Fibroblast of villous mesenchyme (primary cell): ENCODE measurements around the gene GCC1. TPM values are rescaled to one million over a fixed set of nuclear protein-coding genes. Genes with fewer than 3 reads are reported as not detected.
A peak's percentile ranks its signal among the peaks of the same experiment; 100 is the strongest.

Experiments
- DNase-seq: peaks from one replicate; pipeline ENCODE4 v3.0.0-alpha.2; 2010; ENCODE audit warnings: low read depth
- H3K4me3 ChIP-seq: 2 replicates; pipeline ENCODE4 v1.5.1; 2011; ENCODE audit warnings: low read depth, mild to moderate bottlenecking, low read length
- CTCF ChIP-seq: IDR thresholded peaks from 2 replicates; pipeline ENCODE4 v1.5.1; 2012; ENCODE audit warnings: low read depth, mild to moderate bottlenecking, low read length; ENCODE audit not compliant: insufficient read depth
- total RNA-seq: library from RNA; depleted of rRNA; stranded (reverse); fragments of >200 nt; gene quantifications from 2 replicates; pipeline ENCODE4 v1.2.3, GENCODE V29; 2012

Gene GCC1
- total RNA-seq: 17.1 and 19.0 TPM in 2 replicates

- DNase-seq: peak; percentile 91
- H3K4me3 ChIP-seq: peak within 1 kb of the TSS; percentile 88
- no peak for TF ChIP-seq CTCF
These were observed at the start of gene GCC1 for GRCh38 chr7:127585044-127585953. GCC1 (minus strand) TSS chr7:127585596; CDS start chr7:127585182, 414 bp downstream.

GRCh38 chr7:127632276-127632910 is 47.0 kb upstream of the GCC1 start:
- peak; percentile 19 for DNase-seq
- no peak for TF ChIP-seq CTCF
- H3K4me3 ChIP-seq: no peak overlapping the region

- no peak for DNase-seq
- H3K4me3 ChIP-seq: no peak overlapping the region
- TF ChIP-seq CTCF: peak; percentile 47
These were observed 44.0 kb upstream of the GCC1 start for GRCh38 chr7:127629268-127629854.

GRCh38 chr7:127628445-127628844 is 43.0 kb upstream of the GCC1 start:
- peak; percentile 29 for TF ChIP-seq CTCF
- H3K4me3 ChIP-seq: no peak overlapping the region
- DNase-seq: peak; percentile 19

- TF ChIP-seq CTCF: no peak
- DNase-seq: no peak
- no peak overlapping the region for H3K4me3 ChIP-seq
These were observed 39.9 kb upstream of the GCC1 start for GRCh38 chr7:127625331-127625730.

GRCh38 chr7:127620406-127621233 is 35.2 kb upstream of the GCC1 start:
- DNase-seq: no peak
- TF ChIP-seq CTCF: no peak
- H3K4me3 ChIP-seq: no peak overlapping the region
